K562 (cell line): ENCODE measurements around the gene KIF18B. TPM values are rescaled to one million over a fixed set of nuclear protein-coding genes. Genes with fewer than 3 reads are reported as not detected.

ENCODE experiments used
- L3MBTL2 ChIP-seq: fragments of 450-650 bp; IDR thresholded peaks from 2 replicates; pipeline ENCODE4 v1.6.1; 2016; ENCODE audit warnings: mild to moderate bottlenecking, moderate library complexity
- MED1 ChIP-seq: sonication (generic); formaldehyde crosslinking; IDR thresholded peaks from 2 replicates; pipeline ENCODE4 v1.8.1; 2023; ENCODE audit warnings: missing genetic modification reagents, borderline replicate concordance
- MIER1 ChIP-seq: fragments of 450-650 bp; IDR thresholded peaks from 2 replicates; pipeline ENCODE4 v1.6.1; 2016; ENCODE audit warnings: antibody characterized with exemption, mild to moderate bottlenecking, low read depth
- NRF1 ChIP-seq, 2 experiments: fragments of 450-650 bp; IDR thresholded peaks in 1 of 2; conservative IDR thresholded peaks in 1 of 2; 2 replicates each; pipeline ENCODE4 v1.6.1; 2014; ENCODE audit warnings: mild to moderate bottlenecking in 2 of 2
- RBFOX2 ChIP-seq: fragments of 200-400 bp; formaldehyde crosslinking; IDR thresholded peaks from 2 replicates; pipeline ENCODE4 v1.6.1; 2017; ENCODE audit warnings: low read depth, mild to moderate bottlenecking, low read length, moderate library complexity
- SMARCA5 ChIP-seq: fragments of 450-650 bp; IDR thresholded peaks from 2 replicates; pipeline ENCODE4 v1.6.1; 2016
- TAF15 ChIP-seq: fragments of 200-400 bp; formaldehyde crosslinking; IDR thresholded peaks from 2 replicates; pipeline ENCODE4 v1.6.1; 2017; ENCODE audit warnings: mild to moderate bottlenecking, low read depth, low read length, moderate library complexity
- TEAD4 ChIP-seq, 2 experiments: sonication (generic) in 1 of 2; formaldehyde crosslinking in 1 of 2; IDR thresholded peaks; 2 replicates each; pipeline versions ENCODE4 v1.6.1 to v1.8.0; 2012 to 2022; ENCODE audit warnings: borderline replicate concordance in 1 of 2, inconsistent platforms in 1 of 2, low read length in 1 of 2, mild to moderate bottlenecking in 1 of 2, missing genetic modification reagents in 1 of 2
- ZNF253 ChIP-seq: fragments of 250-450 bp; sonication (Bioruptor Pico); conservative IDR thresholded peaks from 2 replicates; pipeline ENCODE4 v1.6.1; 2021; ENCODE audit warnings: mild to moderate bottlenecking
- ZNF41 ChIP-seq: fragments of 250-450 bp; sonication (Bioruptor Pico); conservative IDR thresholded peaks from 2 replicates; pipeline ENCODE4 v1.4.0; 2020; ENCODE audit warnings: mild to moderate bottlenecking
- ZNF561 ChIP-seq: fragments of 450-650 bp; formaldehyde crosslinking; conservative IDR thresholded peaks from 2 replicates; pipeline ENCODE4 v1.4.0; 2020; ENCODE audit warnings: mild to moderate bottlenecking, moderate library complexity
- polyA plus RNA-seq, 8 experiments: library from polyadenylated mRNA; depleted of rRNA in 4 of 8; stranded (reverse) in 5 of 8; unstranded in 3 of 8; fragments of >200 nt; fragmentation: Nextera tagmentation in 2 of 8; fragmentation: Illumina TruSeq in 1 of 8; extraction: Ambion mirVana in 2 of 8; extraction: Trizol in 1 of 8; gene quantifications; 2 replicates each; pipeline versions ENCODE4 v1.2.1 to v1.2.3, GENCODE V29; 2011 to 2014; ENCODE audit warnings: inconsistent platforms in 1 of 8, missing spikeins in 1 of 8
- total RNA-seq, 7 experiments: library from RNA; depleted of rRNA in 6 of 7; stranded (reverse); fragments of >200 nt in 6 of 7; fragmentation: Illumina TruSeq in 2 of 7; extraction: Trizol in 2 of 7; gene quantifications; 2 replicates each; pipeline versions ENCODE4 v1.2.1 to v1.2.3, GENCODE V29; 2011 to 2021; ENCODE audit warnings: low replicate concordance in 1 of 7
- TF ChIP-seq, protein P1 (sequence below): fragments of 250-450 bp; sonication (Bioruptor Pico); IDR thresholded peaks from 2 replicates; pipeline ENCODE4 v1.8.0; 2022; ENCODE audit warnings: inconsistent platforms
- TF ChIP-seq, protein P2 (sequence below): sonication (generic); formaldehyde crosslinking; IDR thresholded peaks from 2 replicates; pipeline ENCODE4 v1.8.0; 2022; ENCODE audit warnings: missing genetic modification reagents, mild to moderate bottlenecking, borderline replicate concordance
- TF ChIP-seq, protein P3 (sequence below): fragments of 450-650 bp; IDR thresholded peaks from 2 replicates; pipeline ENCODE4 v1.6.1; 2017; ENCODE audit warnings: mild to moderate bottlenecking, moderate library complexity
- TF ChIP-seq, protein P4 (sequence below): fragments of 250-450 bp; sonication (Bioruptor Pico); IDR thresholded peaks from 2 replicates; pipeline ENCODE4 v1.8.0; 2021; ENCODE audit warnings: moderate library complexity, mild to moderate bottlenecking, inconsistent platforms
- TF ChIP-seq, protein P5 (sequence below): fragments of 450-650 bp; IDR thresholded peaks from 2 replicates; pipeline ENCODE4 v1.6.1; 2016

KIF18B gene
- total and polyA plus RNA-seq, 9 of the 15 experiments (the other 6 are each of a cell fraction or from before 2014, with no cell fraction given), result 2.0 to 42.8 (median 13.2) TPM

DNA sequence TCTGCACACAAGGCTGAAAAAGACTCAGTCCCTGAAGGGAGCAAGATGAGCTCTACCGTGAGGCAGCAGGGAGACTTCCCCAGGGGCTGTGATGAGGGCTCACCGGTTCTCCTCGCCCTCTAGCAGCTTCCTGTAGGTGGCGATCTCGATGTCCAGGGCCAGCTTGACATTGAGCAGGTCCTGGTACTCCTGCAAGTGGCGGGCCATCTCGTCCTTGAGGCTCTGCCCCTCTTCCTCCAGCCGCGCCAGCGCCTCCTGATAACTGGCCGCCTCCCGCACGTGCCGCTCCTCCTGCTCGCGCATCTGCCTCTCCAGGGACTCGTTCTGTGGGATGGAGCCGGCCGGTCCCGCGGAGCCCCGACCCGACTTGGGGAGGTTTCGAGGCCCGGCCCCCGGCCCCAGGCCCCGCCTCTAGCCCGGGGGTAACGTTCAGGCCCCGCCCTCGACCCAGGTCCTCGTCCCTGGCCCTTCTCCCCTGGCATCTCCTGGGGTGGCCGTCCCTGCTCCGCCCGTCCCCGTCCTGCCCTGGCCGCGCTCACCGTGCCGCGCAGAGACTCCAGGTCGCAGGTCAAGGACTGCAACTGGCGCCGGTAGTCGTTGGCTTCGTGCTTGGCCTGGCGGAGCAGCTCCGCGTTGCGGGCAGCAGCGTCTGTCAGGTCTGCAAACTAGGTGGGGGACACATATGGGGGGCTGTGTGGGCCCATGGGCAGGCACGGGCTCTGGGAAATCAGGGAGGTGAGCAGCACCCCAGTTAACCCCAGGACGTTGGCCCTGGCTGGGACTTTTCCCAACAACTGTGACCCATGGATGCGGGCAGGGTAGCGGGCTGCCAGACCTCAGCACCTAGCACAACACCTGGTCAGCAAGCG is 36.2 kb downstream of the KIF18B start (continued):
- TF ChIP-seq, protein P1, sequence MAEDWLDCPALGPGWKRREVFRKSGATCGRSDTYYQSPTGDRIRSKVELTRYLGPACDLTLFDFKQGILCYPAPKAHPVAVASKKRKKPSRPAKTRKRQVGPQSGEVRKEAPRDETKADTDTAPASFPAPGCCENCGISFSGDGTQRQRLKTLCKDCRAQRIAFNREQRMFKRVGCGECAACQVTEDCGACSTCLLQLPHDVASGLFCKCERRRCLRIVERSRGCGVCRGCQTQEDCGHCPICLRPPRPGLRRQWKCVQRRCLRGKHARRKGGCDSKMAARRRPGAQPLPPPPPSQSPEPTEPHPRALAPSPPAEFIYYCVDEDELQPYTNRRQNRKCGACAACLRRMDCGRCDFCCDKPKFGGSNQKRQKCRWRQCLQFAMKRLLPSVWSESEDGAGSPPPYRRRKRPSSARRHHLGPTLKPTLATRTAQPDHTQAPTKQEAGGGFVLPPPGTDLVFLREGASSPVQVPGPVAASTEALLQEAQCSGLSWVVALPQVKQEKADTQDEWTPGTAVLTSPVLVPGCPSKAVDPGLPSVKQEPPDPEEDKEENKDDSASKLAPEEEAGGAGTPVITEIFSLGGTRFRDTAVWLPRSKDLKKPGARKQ, result no peak
- TF ChIP-seq, protein P2, sequence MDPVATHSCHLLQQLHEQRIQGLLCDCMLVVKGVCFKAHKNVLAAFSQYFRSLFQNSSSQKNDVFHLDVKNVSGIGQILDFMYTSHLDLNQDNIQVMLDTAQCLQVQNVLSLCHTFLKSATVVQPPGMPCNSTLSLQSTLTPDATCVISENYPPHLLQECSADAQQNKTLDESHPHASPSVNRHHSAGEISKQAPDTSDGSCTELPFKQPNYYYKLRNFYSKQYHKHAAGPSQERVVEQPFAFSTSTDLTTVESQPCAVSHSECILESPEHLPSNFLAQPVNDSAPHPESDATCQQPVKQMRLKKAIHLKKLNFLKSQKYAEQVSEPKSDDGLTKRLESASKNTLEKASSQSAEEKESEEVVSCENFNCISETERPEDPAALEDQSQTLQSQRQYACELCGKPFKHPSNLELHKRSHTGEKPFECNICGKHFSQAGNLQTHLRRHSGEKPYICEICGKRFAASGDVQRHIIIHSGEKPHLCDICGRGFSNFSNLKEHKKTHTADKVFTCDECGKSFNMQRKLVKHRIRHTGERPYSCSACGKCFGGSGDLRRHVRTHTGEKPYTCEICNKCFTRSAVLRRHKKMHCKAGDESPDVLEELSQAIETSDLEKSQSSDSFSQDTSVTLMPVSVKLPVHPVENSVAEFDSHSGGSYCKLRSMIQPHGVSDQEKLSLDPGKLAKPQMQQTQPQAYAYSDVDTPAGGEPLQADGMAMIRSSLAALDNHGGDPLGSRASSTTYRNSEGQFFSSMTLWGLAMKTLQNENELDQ (CRISPR knock-in tag), result no peak
- TF ChIP-seq, protein P3, sequence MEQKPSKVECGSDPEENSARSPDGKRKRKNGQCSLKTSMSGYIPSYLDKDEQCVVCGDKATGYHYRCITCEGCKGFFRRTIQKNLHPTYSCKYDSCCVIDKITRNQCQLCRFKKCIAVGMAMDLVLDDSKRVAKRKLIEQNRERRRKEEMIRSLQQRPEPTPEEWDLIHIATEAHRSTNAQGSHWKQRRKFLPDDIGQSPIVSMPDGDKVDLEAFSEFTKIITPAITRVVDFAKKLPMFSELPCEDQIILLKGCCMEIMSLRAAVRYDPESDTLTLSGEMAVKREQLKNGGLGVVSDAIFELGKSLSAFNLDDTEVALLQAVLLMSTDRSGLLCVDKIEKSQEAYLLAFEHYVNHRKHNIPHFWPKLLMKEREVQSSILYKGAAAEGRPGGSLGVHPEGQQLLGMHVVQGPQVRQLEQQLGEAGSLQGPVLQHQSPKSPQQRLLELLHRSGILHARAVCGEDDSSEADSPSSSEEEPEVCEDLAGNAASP, result no peak
- TF ChIP-seq ZNF253 (CRISPR knock-in tag) (no peak), L3MBTL2 (peak; percentile 71), MIER1 (no peak), ZNF41 (CRISPR knock-in tag) (no peak), NRF1 (conservative IDR thresholded peaks at IDR 0.05 in 1 of 2, IDR thresholded peaks at IDR 0.05 in 1 of 2) (peak; percentile 49 to 58; a peak in 3 of 4 replicates), SMARCA5 (no peak), TEAD4 (IDR thresholded peaks at IDR 0.05; ENCODE audit: low read length) (no peak), TEAD4 (CRISPR knock-in tag; IDR thresholded peaks at IDR 0.05; ENCODE audit: borderline replicate concordance) (no peak), RBFOX2 (0 out of 2 replicates have a peak, but pooled peaks have one; percentile 42), TAF15 (no peak), ZNF561 (CRISPR knock-in tag) (no peak), MED1 (CRISPR knock-in tag) (no peak)
- TF ChIP-seq, protein P4, sequence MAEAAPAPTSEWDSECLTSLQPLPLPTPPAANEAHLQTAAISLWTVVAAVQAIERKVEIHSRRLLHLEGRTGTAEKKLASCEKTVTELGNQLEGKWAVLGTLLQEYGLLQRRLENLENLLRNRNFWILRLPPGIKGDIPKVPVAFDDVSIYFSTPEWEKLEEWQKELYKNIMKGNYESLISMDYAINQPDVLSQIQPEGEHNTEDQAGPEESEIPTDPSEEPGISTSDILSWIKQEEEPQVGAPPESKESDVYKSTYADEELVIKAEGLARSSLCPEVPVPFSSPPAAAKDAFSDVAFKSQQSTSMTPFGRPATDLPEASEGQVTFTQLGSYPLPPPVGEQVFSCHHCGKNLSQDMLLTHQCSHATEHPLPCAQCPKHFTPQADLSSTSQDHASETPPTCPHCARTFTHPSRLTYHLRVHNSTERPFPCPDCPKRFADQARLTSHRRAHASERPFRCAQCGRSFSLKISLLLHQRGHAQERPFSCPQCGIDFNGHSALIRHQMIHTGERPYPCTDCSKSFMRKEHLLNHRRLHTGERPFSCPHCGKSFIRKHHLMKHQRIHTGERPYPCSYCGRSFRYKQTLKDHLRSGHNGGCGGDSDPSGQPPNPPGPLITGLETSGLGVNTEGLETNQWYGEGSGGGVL (CRISPR knock-in tag), result no peak
- TF ChIP-seq, protein P5, sequence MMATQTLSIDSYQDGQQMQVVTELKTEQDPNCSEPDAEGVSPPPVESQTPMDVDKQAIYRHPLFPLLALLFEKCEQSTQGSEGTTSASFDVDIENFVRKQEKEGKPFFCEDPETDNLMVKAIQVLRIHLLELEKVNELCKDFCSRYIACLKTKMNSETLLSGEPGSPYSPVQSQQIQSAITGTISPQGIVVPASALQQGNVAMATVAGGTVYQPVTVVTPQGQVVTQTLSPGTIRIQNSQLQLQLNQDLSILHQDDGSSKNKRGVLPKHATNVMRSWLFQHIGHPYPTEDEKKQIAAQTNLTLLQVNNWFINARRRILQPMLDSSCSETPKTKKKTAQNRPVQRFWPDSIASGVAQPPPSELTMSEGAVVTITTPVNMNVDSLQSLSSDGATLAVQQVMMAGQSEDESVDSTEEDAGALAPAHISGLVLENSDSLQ, result peak; percentile 34; the same call in 1 of the 2 replicates
